Measurements from ENCODE around the gene GDPD1.

DNA sequence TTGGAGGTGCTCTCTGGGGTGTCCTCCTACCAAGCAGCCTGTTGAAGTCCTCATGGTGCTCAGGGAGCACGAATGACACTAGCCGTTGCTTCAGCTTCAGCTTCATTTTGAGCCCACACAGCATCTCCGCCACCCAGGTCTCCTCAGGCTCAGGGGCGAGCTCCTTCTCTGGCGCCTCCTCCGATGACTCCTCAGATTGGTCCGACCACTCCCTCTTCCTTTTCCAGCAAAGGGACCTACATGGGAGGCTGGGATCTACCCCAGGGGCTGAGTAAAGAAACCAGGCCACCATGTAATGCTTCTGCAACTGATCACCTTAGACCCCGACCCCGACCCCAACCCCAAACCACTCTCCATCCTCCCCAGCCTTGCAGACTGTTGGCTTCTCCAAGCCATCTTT is 38.8 kb upstream of the GDPD1 start:
- TF ChIP-seq, protein P1, sequence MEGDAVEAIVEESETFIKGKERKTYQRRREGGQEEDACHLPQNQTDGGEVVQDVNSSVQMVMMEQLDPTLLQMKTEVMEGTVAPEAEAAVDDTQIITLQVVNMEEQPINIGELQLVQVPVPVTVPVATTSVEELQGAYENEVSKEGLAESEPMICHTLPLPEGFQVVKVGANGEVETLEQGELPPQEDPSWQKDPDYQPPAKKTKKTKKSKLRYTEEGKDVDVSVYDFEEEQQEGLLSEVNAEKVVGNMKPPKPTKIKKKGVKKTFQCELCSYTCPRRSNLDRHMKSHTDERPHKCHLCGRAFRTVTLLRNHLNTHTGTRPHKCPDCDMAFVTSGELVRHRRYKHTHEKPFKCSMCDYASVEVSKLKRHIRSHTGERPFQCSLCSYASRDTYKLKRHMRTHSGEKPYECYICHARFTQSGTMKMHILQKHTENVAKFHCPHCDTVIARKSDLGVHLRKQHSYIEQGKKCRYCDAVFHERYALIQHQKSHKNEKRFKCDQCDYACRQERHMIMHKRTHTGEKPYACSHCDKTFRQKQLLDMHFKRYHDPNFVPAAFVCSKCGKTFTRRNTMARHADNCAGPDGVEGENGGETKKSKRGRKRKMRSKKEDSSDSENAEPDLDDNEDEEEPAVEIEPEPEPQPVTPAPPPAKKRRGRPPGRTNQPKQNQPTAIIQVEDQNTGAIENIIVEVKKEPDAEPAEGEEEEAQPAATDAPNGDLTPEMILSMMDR (IDR thresholded peaks at IDR 0.05): no peak
- TF ChIP-seq POLR2A (IDR thresholded peaks at IDR 0.05): no peak
- no peak for TF ChIP-seq EP300 (IDR thresholded peaks at IDR 0.05)
